Retinal pigment epithelial cell (primary cell): ENCODE results near the gene RAB3A.
"Not testable (repeated sequence)": the region's sequence is repeated elsewhere in the genome, so short reads cannot be mapped to it uniquely, and the experiment has no call there.

Experiments
- DNase-seq: peaks from one replicate; pipeline ENCODE4 v3.0.0-alpha.2; 2010; ENCODE audit warnings: low read depth
- H3K4me3 ChIP-seq: 2 replicates; pipeline ENCODE4 v1.5.1; 2011; ENCODE audit warnings: mild to moderate bottlenecking, low read length, control low read depth, moderate library complexity
- CTCF ChIP-seq: conservative IDR thresholded peaks from 2 replicates; pipeline ENCODE4 v1.5.1; 2011; ENCODE audit warnings: low read depth, low read length, control low read depth, inconsistent platforms

Gene RAB3A

GRCh38 chr19:18167011-18167410, 36.8 kb downstream of the RAB3A start:
- TF ChIP-seq CTCF = no peak
- no peak for DNase-seq
- H3K4me3 ChIP-seq = no peak overlapping the region

GRCh38 chr19:18165794-18166544, 37.9 kb downstream of the RAB3A start:
- no peak for TF ChIP-seq CTCF
- DNase-seq = no peak
- H3K4me3 ChIP-seq = no peak overlapping the region

- H3K4me3 ChIP-seq = no peak overlapping the region
- no peak for DNase-seq
- no peak for TF ChIP-seq CTCF
Observed at GRCh38 chr19:18164072-18164471, 39.8 kb downstream of the RAB3A start.

- no peak for DNase-seq
- no peak for TF ChIP-seq CTCF
- peak overlapping the region; percentile 11 for H3K4me3 ChIP-seq
Observed at GRCh38 chr19:18161636-18162002, 42.2 kb downstream of the RAB3A start.

- DNase-seq = no peak
- TF ChIP-seq CTCF = peak; percentile 33
- no peak overlapping the region for H3K4me3 ChIP-seq
Observed at GRCh38 chr19:18160971-18161635, 42.7 kb downstream of the RAB3A start.

- no peak overlapping the region for H3K4me3 ChIP-seq
- TF ChIP-seq CTCF = no peak
- no peak for DNase-seq
Observed at GRCh38 chr19:18160493-18160970, 43.3 kb downstream of the RAB3A start.

GRCh38 chr19:18159810-18160209, 44.0 kb downstream of the RAB3A start:
- no peak for DNase-seq
- H3K4me3 ChIP-seq = no peak overlapping the region
- no peak for TF ChIP-seq CTCF

GRCh38 chr19:18159059-18159616, 44.7 kb downstream of the RAB3A start:
- not testable (repeated sequence) for DNase-seq, H3K4me3 ChIP-seq
